ENCODE measurements around the gene MFSD11. TPM values are rescaled to one million over a fixed set of nuclear protein-coding genes. Genes with fewer than 3 reads are reported as not detected.

Gene MFSD11
- polyA plus RNA-seq, 1 donor from 2014 or later, result 36.1 TPM

GRCh38 chr17:76713765-76714164 is 24.2 kb upstream of the MFSD11 start:
- Histone ChIP-seq H2AFZ (ENCODE audit: low read depth, low read length) (no peak overlapping the region), H4K20me1 (ENCODE audit: insufficient read depth) (no peaks in the 10 kb centered on the region), H3K36me3 (ENCODE audit: insufficient read depth, low read length) (peaks cover 4% of the 10 kb centered on the region), H3K27ac (ENCODE audit: low read length) (no peak overlapping the region), H3K4me3 (ENCODE audit: low read length) (no peak overlapping the region), H3K79me2 (replicated peaks; ENCODE audit: insufficient read depth, low read length) (no peaks in the 10 kb centered on the region), H3K27me3 (ENCODE audit: insufficient read depth, low read depth, low read length) (no peaks in the 10 kb centered on the region), H3K9ac (ENCODE audit: low read length) (no peak overlapping the region), H3K4me2 (ENCODE audit: low read length) (no peak overlapping the region), H3K9me2 (ENCODE audit: insufficient read depth, low read length) (no peaks in the 10 kb centered on the region), H3K9me3 (ENCODE audit: low read length) (no peaks in the 10 kb centered on the region), H3F3A (ENCODE audit: insufficient read depth, low read length, poor library complexity, severe bottlenecking) (no peaks in the 10 kb centered on the region)
- TF ChIP-seq MXI1 (conservative IDR thresholded peaks at IDR 0.05; ENCODE audit: poor library complexity, severe bottlenecking), result no peak
- no peak for TF ChIP-seq POLR2AphosphoS5 (IDR thresholded peaks at IDR 0.05)
- TF ChIP-seq EP300 (conservative IDR thresholded peaks at IDR 0.05; ENCODE audit: poor library complexity, severe bottlenecking), result no peak
- no peak for TF ChIP-seq TAF1 (IDR thresholded peaks at IDR 0.05; ENCODE audit: low read depth)
- no peak for TF ChIP-seq CTCF (IDR thresholded peaks at IDR 0.05; ENCODE audit: poor library complexity, severe bottlenecking)
- no peak for TF ChIP-seq REST (IDR thresholded peaks at IDR 0.05; ENCODE audit: borderline replicate concordance)
- no peak for TF ChIP-seq EZH2 (IDR thresholded peaks at IDR 0.05; ENCODE audit: borderline replicate concordance, insufficient read depth, low read length, poor library complexity, severe bottlenecking)
- TF ChIP-seq SMC3 (conservative IDR thresholded peaks at IDR 0.05; ENCODE audit: poor library complexity), result no peak
- TF ChIP-seq RAD21 (conservative IDR thresholded peaks at IDR 0.05), result no peak

- Histone ChIP-seq H3K27me3 (ENCODE audit: insufficient read depth, low read depth, low read length) (no peaks in the 10 kb centered on the region), H2AFZ (ENCODE audit: low read depth, low read length) (no peak overlapping the region), H3K36me3 (ENCODE audit: insufficient read depth, low read length) (peaks cover 4% of the 10 kb centered on the region), H3K79me2 (replicated peaks; ENCODE audit: insufficient read depth, low read length) (no peaks in the 10 kb centered on the region), H3K9ac (ENCODE audit: low read length) (no peak overlapping the region), H3K27ac (ENCODE audit: low read length) (no peak overlapping the region), H3K4me3 (ENCODE audit: low read length) (no peak overlapping the region), H3K9me3 (ENCODE audit: low read length) (no peaks in the 10 kb centered on the region), H3K9me2 (ENCODE audit: insufficient read depth, low read length) (no peaks in the 10 kb centered on the region), H3K4me2 (ENCODE audit: low read length) (no peak overlapping the region), H4K20me1 (ENCODE audit: insufficient read depth) (no peaks in the 10 kb centered on the region), H3F3A (ENCODE audit: insufficient read depth, low read length, poor library complexity, severe bottlenecking) (no peaks in the 10 kb centered on the region)
- no peak for TF ChIP-seq CTCF (IDR thresholded peaks at IDR 0.05; ENCODE audit: poor library complexity, severe bottlenecking)
- TF ChIP-seq MXI1 (conservative IDR thresholded peaks at IDR 0.05; ENCODE audit: poor library complexity, severe bottlenecking), result no peak
- no peak for TF ChIP-seq RAD21 (conservative IDR thresholded peaks at IDR 0.05)
- TF ChIP-seq POLR2AphosphoS5 (IDR thresholded peaks at IDR 0.05), result no peak
- TF ChIP-seq SMC3 (conservative IDR thresholded peaks at IDR 0.05; ENCODE audit: poor library complexity), result no peak
- TF ChIP-seq TAF1 (IDR thresholded peaks at IDR 0.05; ENCODE audit: low read depth), result no peak
- TF ChIP-seq EP300 (conservative IDR thresholded peaks at IDR 0.05; ENCODE audit: poor library complexity, severe bottlenecking), result no peak
- TF ChIP-seq REST (IDR thresholded peaks at IDR 0.05; ENCODE audit: borderline replicate concordance), result no peak
- no peak for TF ChIP-seq EZH2 (IDR thresholded peaks at IDR 0.05; ENCODE audit: borderline replicate concordance, insufficient read depth, low read length, poor library complexity, severe bottlenecking)
Measured at GRCh38 chr17:76714336-76714735, 23.6 kb upstream of the MFSD11 start.

Measured in neural cell (in vitro differentiated cells).